Measurements from ENCODE around the gene TRMT1. TPM values are rescaled to one million over a fixed set of nuclear protein-coding genes. Genes with fewer than 3 reads are reported as not detected.

The TRMT1 gene
- total and polyA plus RNA-seq, 7 donors = 31.6 to 87.1 (median 42.3) TPM

DNA sequence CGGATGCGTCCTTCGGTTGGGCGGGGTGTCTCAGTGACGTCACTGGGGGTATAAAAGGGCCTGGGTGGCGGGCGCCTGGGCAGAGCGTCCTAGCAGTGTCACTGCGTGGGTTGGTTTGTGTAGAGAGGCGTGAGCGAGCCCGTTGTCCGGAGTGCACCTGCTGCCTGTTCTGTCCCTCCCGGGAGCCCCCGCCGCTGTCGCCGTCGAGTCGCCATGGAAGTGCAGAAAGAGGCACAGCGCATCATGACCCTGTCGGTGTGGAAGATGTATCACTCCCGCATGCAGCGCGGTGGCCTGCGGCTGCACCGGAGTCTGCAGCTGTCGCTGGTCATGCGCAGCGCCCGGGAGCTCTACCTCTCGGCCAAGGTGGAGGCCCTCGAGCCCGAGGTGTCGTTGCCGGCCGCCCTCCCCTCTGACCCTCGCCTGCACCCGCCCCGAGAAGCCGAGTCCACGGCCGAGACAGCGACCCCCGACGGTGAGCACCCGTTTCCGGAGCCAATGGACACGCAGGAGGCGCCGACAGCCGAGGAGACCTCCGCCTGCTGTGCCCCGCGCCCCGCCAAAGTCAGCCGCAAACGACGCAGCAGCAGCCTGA, 36.5 kb upstream of the TRMT1 start:
- peaks cover 22% of the 10 kb centered on the region for H3K4me1 ChIP-seq
- ATAC-seq = peak; percentile 56 to 69 (median 62)
- intact Hi-C loops (cut with DNase I) = loop anchor here (5.0 kb wide), 2 partner anchors 689 to 1409 kb away; no protein-coding TSS in a partner anchor

DNA sequence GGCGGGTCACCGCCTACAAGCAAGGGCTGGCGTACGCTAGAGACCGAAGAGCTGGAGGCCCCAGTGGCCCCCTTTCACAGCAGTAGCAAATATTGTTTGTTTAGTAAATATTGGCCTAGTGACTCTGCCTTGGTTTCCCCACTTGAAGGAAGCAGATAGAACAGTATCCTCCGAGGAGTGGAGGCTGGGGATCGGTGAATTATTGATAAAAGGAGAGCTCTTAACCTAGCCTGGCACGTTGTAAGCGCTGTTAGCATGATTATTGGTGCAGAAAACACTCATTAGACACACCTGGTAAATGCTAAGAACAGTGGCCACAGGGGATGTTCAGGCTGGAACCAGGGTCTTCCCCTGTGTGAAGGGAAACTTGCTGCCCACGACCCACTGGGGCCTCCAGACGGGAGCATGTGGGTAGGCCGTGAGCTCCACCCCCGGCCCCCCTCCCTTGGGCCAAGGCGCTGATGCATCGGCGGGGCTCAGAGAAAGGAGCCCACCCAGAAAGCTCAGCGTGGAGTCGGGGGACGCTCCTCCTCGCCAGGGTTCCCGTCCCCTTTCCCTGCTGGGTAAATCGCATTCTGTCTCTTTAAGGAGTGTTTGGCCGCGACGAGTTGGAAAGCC, 35.9 kb upstream of the TRMT1 start:
- ATAC-seq = peak; percentile 1 to 5 (median 3)
- Histone ChIP-seq H3K27ac (peak overlapping the region; percentile 95), H3K4me1 (peaks cover 22% of the 10 kb centered on the region), H3K9me3 (no peaks in the 10 kb centered on the region), H3K27me3 (ENCODE audit: insufficient read depth in 3 of 3, low read length in 2 of 3) (no peaks in the 10 kb centered on the region), H3K36me3 (ENCODE audit: insufficient read depth in 1 of 2, low read depth in 1 of 2) (peaks cover 0 to 1% of the 10 kb centered on the region in 2 donors), H3K4me3 (peak overlapping the region; percentile 76)
- TF ChIP-seq, protein P1, sequence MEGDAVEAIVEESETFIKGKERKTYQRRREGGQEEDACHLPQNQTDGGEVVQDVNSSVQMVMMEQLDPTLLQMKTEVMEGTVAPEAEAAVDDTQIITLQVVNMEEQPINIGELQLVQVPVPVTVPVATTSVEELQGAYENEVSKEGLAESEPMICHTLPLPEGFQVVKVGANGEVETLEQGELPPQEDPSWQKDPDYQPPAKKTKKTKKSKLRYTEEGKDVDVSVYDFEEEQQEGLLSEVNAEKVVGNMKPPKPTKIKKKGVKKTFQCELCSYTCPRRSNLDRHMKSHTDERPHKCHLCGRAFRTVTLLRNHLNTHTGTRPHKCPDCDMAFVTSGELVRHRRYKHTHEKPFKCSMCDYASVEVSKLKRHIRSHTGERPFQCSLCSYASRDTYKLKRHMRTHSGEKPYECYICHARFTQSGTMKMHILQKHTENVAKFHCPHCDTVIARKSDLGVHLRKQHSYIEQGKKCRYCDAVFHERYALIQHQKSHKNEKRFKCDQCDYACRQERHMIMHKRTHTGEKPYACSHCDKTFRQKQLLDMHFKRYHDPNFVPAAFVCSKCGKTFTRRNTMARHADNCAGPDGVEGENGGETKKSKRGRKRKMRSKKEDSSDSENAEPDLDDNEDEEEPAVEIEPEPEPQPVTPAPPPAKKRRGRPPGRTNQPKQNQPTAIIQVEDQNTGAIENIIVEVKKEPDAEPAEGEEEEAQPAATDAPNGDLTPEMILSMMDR (IDR thresholded peaks at IDR 0.05) = no peak
- intact Hi-C loops (cut with DNase I) = loop anchor here (5.0 kb wide), 2 partner anchors 690 to 1410 kb away; no protein-coding TSS in a partner anchor
- no peak for DNase-seq
- WGBS, 3 donors = 0 to 1% (median 1%) methylated on average over 22 to 25 of the region's 25 CpGs

More for the DNA sequence above, 36.5 kb upstream of the TRMT1 start:
- peak overlapping the region; percentile 95 for H3K27ac ChIP-seq
- no peaks in the 10 kb centered on the region for H3K9me3 ChIP-seq
- no peaks in the 10 kb centered on the region for H3K36me3 ChIP-seq (ENCODE audit: insufficient read depth in 1 of 2, low read depth in 1 of 2)
- 3 to 6% (median 4%) methylated on average over 55 to 59 of the region's 59 CpGs for WGBS, 3 donors
- H3K27me3 ChIP-seq (ENCODE audit: insufficient read depth in 3 of 3, low read length in 2 of 3) = no peaks in the 10 kb centered on the region
- peak; percentile 93 to 97 for DNase-seq
- TF ChIP-seq, protein P1 (IDR thresholded peaks at IDR 0.05) = no peak
- H3K4me3 ChIP-seq = peak overlapping the region; percentile 76

DNA sequence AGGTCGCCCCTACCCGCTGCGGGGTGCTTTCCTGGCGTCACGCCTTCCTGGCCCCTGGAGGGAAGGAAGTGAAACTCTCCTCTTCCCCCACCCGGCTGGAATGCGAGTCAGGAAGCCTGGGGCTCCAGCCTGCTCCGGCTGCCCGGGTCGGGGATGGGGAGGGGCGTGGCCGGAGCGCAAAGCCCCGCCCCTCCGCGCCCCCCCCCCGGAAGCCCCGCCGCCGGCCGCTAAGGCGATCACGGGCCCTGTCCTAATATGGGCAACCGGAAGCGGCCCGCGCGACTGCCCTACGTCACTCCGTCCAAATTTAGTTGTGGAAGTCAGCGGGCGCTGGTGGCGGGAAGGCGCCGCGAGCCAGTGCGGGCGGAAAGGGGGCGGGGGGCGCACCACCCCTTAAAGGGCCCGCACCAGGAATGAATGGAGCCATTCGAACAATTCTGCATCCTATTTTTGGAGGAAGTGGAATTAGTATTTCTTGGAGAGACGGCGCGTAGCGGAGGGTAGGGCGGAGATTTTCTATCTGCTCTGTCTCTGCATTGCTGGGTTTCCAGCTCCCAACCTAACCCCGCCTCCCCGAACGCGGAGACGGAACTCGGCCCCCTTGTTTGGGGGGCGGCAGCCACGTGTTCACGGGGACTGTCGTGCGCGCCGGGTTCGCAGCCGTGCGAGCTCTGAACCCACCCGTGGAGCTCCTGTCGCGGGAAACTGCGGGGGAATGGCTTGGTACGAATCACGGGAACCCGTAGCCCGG, 35.2 kb upstream of the TRMT1 start:
- peak overlapping the region; percentile 93 for H3K4me3 ChIP-seq
- H3K4me1 ChIP-seq = peaks cover 22% of the 10 kb centered on the region
- H3K27ac ChIP-seq = peak overlapping the region; percentile 96
- DNase-seq (peak; percentile 98 to 99), ATAC-seq (peak; percentile 72 to 77 (median 74))
- no peaks in the 10 kb centered on the region for H3K9me3 ChIP-seq
- no peaks in the 10 kb centered on the region for H3K27me3 ChIP-seq (ENCODE audit: insufficient read depth in 3 of 3, low read length in 2 of 3)
- TF ChIP-seq, protein P1 (IDR thresholded peaks at IDR 0.05) = no peak
- H3K36me3 ChIP-seq (ENCODE audit: insufficient read depth in 1 of 2, low read depth in 1 of 2) = peaks cover 0 to 3% of the 10 kb centered on the region in 2 donors
- intact Hi-C loops (cut with DNase I) = loop anchor here (5.0 kb wide), 2 partner anchors 691 to 1411 kb away; no protein-coding TSS in a partner anchor
- WGBS, 3 donors = 0 to 1% (median 1%) methylated on average over 57 to 71 of the region's 71 CpGs

DNA sequence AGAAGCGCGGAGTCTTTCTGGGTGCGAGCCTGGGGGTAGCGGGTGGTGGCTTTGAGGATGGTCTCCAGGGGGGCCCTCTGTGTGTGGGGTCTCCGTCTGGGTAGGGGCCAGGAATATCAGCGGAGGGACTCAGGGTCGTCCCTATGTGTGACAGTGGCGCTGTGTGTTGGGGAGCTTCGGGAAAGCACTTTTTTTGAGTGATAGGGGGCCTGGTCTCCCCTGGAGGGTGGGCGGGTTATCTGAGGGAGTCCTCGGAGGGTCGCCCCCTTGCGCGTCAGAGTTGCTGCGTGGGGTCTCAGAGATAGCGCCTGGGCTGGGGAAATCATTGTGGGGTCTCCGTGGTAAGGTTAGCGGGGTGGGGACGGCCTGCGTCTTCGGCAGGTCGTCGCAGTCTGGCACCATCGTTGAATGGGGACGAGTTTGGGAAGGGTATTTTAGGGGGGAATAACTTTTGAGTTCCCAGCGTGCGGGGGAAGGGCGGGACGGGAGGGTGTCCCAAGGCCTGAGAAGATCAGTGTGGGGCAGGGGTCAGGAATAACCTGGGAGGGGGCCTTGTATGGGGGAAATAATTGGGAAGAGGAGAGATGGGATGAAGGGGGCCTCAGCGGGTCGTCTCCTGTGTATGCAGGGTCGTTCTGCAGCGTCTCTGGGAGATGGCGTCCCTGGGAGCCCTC, 34.5 kb upstream of the TRMT1 start:
- Histone ChIP-seq H3K9me3 (no peaks in the 10 kb centered on the region), H3K4me3 (peak overlapping the region; percentile 93), H3K36me3 (ENCODE audit: insufficient read depth in 1 of 2, low read depth in 1 of 2) (peaks cover 0 to 10% of the 10 kb centered on the region in 2 donors), H3K27me3 (ENCODE audit: insufficient read depth in 3 of 3, low read length in 2 of 3) (no peaks in the 10 kb centered on the region), H3K27ac (peak overlapping the region; percentile 96), H3K4me1 (peaks cover 22% of the 10 kb centered on the region)
- 0 to 1% (median 0%) methylated on average over 34 of the region's 34 CpGs for WGBS, 3 donors
- DNase-seq = no peak
- TF ChIP-seq, protein P1 (IDR thresholded peaks at IDR 0.05) = no peak
- intact Hi-C loops (cut with DNase I) = loop anchor here (1.0 to 5.0 kb wide), 3 partner anchors 33 to 1411 kb away; partner anchors contain the start of gene NACC1 (in 1 of the 2)
- ATAC-seq = peak in 1 of 4 donors; percentile 0
